Hepatocyte (in vitro differentiated cells): ENCODE results near the gene GRIA2.

Experiments used
- EZH2 ChIP-seq: fragments of 200-600 bp; sonication (generic); IDR thresholded peaks from 2 replicates; pipeline ENCODE4 v1.6.1; 2016; ENCODE audit warnings: antibody characterized with exemption, mild to moderate bottlenecking, borderline replicate concordance
- EZH2phosphoT487 ChIP-seq: fragments of 200-600 bp; sonication (generic); IDR thresholded peaks from one replicate; pipeline ENCODE4 v1.6.1; 2018; ENCODE audit warnings: antibody characterized with exemption, mild to moderate bottlenecking, low read depth, moderate library complexity; ENCODE audit not compliant: unreplicated experiment, severe bottlenecking
- TF ChIP-seq, protein P1 (sequence below): fragments of 200-600 bp; sonication (generic); IDR thresholded peaks from 2 replicates; pipeline ENCODE4 v1.5.1; 2016; ENCODE audit warnings: antibody characterized with exemption, mild to moderate bottlenecking; ENCODE audit not compliant: poor library complexity

- TF ChIP-seq, protein P1, sequence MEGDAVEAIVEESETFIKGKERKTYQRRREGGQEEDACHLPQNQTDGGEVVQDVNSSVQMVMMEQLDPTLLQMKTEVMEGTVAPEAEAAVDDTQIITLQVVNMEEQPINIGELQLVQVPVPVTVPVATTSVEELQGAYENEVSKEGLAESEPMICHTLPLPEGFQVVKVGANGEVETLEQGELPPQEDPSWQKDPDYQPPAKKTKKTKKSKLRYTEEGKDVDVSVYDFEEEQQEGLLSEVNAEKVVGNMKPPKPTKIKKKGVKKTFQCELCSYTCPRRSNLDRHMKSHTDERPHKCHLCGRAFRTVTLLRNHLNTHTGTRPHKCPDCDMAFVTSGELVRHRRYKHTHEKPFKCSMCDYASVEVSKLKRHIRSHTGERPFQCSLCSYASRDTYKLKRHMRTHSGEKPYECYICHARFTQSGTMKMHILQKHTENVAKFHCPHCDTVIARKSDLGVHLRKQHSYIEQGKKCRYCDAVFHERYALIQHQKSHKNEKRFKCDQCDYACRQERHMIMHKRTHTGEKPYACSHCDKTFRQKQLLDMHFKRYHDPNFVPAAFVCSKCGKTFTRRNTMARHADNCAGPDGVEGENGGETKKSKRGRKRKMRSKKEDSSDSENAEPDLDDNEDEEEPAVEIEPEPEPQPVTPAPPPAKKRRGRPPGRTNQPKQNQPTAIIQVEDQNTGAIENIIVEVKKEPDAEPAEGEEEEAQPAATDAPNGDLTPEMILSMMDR = no peak
- TF ChIP-seq EZH2 = no peak
- no peak for TF ChIP-seq EZH2phosphoT487
Measured at GRCh38 chr4:157242871-157243270, 22.3 kb downstream of the GRIA2 start.
